Left ventricle myocardium superior (tissue), 1 donor: Measurements from ENCODE around the gene FSIP1. TPM values are rescaled to one million over a fixed set of nuclear protein-coding genes. Genes with fewer than 3 reads are reported as not detected.

Experiments used
- ATAC-seq: fragments of 200-7000 bp; cut with Tn5 transposase; one replicate; pipeline ENCODE4 v1.9.1; 2020; ENCODE audit warnings: mild to moderate bottlenecking, moderate library complexity
- DNase-seq: peaks from one replicate; pipeline ENCODE4 v3.0.0-alpha.2; 2020
- intact Hi-C: fragments of 100-400 bp; cut with micrococcal nuclease; formaldehyde crosslinking; loops from one replicate; pipeline ENCODE4 v1.11.0; 2022
- total RNA-seq: library from RNA; stranded (reverse); fragmentation: NEBNext Ultra II Directional; extraction: Animal tissue kit (Norgen Biotek cat#: 25700); gene quantifications from one replicate; pipeline ENCODE4 v1.2.1, GENCODE V29; 2021
- donor health status: DM: no; HTN: yes; CAD: no; lungs with severe emphysema.

Gene FSIP1
- total RNA-seq, 1 donor from 2014 or later = 1.0 TPM

GRCh38 chr15:39641191-39641889, 141.3 kb downstream of the FSIP1 start:
- DNase-seq (no peak), ATAC-seq (no peak)
- intact Hi-C loops = no loop called here

GRCh38 chr15:39640665-39641064, 142.0 kb downstream of the FSIP1 start:
- intact Hi-C loops = no loop called here
- ATAC-seq = no peak
- no peak for DNase-seq

GRCh38 chr15:39639037-39639436, 143.6 kb downstream of the FSIP1 start:
- intact Hi-C loops = no loop called here
- DNase-seq = no peak
- no peak for ATAC-seq

- ATAC-seq (no peak), DNase-seq (no peak)
- intact Hi-C loops = no loop called here
These were observed 144.6 kb downstream of the FSIP1 start for GRCh38 chr15:39638041-39638440.

- DNase-seq (no peak), ATAC-seq (no peak)
- intact Hi-C loops = no loop called here
These were observed 151.3 kb downstream of the FSIP1 start for GRCh38 chr15:39631357-39631756.

GRCh38 chr15:39629906-39630305, 152.7 kb downstream of the FSIP1 start:
- ATAC-seq (no peak), DNase-seq (no peak)
- intact Hi-C loops = no loop called here

- DNase-seq (no peak), ATAC-seq (no peak)
- intact Hi-C loops = no loop called here
These were observed 153.3 kb downstream of the FSIP1 start for GRCh38 chr15:39629371-39629770.

GRCh38 chr15:39628546-39629257, 153.9 kb downstream of the FSIP1 start:
- peak; percentile 13 for ATAC-seq
- no peak for DNase-seq
- intact Hi-C loops = no loop called here

- intact Hi-C loops = no loop called here
- no peak for DNase-seq
- peak; percentile 82 for ATAC-seq
These were observed 154.5 kb downstream of the FSIP1 start for GRCh38 chr15:39628144-39628508.

GRCh38 chr15:39627451-39628143, 155.0 kb downstream of the FSIP1 start:
- peak; percentile 35 for DNase-seq
- ATAC-seq = peak; percentile 45
- intact Hi-C loops = no loop called here

GRCh38 chr15:39625856-39626255, 156.8 kb downstream of the FSIP1 start:
- intact Hi-C loops = no loop called here
- peak; percentile 30 for ATAC-seq
- DNase-seq = no peak

GRCh38 chr15:39625451-39625850, 157.2 kb downstream of the FSIP1 start:
- intact Hi-C loops = no loop called here
- DNase-seq (no peak), ATAC-seq (no peak)

- peak; percentile 73 for ATAC-seq
- intact Hi-C loops = no loop called here
- peak; percentile 53 for DNase-seq
These were observed 157.8 kb downstream of the FSIP1 start for GRCh38 chr15:39624806-39625205.

- DNase-seq = no peak
- intact Hi-C loops = no loop called here
- no peak for ATAC-seq
These were observed 159.1 kb downstream of the FSIP1 start for GRCh38 chr15:39623529-39623931.

GRCh38 chr15:39622660-39623516, 159.8 kb downstream of the FSIP1 start:
- DNase-seq (no peak), ATAC-seq (no peak)
- intact Hi-C loops = no loop called here

GRCh38 chr15:39621976-39622375, 160.7 kb downstream of the FSIP1 start:
- intact Hi-C loops = no loop called here
- ATAC-seq (no peak), DNase-seq (no peak)

- DNase-seq = no peak
- ATAC-seq = no peak
- intact Hi-C loops = no loop called here
These were observed 161.4 kb downstream of the FSIP1 start for GRCh38 chr15:39621210-39621609.

- DNase-seq (no peak), ATAC-seq (no peak)
- intact Hi-C loops = no loop called here
These were observed 164.4 kb downstream of the FSIP1 start for GRCh38 chr15:39618063-39618823.
